GM18858 (cell line): Measurements from ENCODE around the gene SPTLC2.
A peak's percentile ranks its signal among the peaks of the same experiment; 100 is the strongest.
"Not testable (repeated sequence)": the region's sequence is repeated elsewhere in the genome, so short reads cannot be mapped to it uniquely, and the experiment has no call there.

ENCODE experiments used
- ATAC-seq: cut with Tn5 transposase; IDR thresholded peaks from one replicate; pipeline ENCODE4 v1.9.1; 2021; ENCODE audit not compliant: unreplicated experiment

SPTLC2 gene, protein sequence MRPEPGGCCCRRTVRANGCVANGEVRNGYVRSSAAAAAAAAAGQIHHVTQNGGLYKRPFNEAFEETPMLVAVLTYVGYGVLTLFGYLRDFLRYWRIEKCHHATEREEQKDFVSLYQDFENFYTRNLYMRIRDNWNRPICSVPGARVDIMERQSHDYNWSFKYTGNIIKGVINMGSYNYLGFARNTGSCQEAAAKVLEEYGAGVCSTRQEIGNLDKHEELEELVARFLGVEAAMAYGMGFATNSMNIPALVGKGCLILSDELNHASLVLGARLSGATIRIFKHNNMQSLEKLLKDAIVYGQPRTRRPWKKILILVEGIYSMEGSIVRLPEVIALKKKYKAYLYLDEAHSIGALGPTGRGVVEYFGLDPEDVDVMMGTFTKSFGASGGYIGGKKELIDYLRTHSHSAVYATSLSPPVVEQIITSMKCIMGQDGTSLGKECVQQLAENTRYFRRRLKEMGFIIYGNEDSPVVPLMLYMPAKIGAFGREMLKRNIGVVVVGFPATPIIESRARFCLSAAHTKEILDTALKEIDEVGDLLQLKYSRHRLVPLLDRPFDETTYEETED

DNA sequence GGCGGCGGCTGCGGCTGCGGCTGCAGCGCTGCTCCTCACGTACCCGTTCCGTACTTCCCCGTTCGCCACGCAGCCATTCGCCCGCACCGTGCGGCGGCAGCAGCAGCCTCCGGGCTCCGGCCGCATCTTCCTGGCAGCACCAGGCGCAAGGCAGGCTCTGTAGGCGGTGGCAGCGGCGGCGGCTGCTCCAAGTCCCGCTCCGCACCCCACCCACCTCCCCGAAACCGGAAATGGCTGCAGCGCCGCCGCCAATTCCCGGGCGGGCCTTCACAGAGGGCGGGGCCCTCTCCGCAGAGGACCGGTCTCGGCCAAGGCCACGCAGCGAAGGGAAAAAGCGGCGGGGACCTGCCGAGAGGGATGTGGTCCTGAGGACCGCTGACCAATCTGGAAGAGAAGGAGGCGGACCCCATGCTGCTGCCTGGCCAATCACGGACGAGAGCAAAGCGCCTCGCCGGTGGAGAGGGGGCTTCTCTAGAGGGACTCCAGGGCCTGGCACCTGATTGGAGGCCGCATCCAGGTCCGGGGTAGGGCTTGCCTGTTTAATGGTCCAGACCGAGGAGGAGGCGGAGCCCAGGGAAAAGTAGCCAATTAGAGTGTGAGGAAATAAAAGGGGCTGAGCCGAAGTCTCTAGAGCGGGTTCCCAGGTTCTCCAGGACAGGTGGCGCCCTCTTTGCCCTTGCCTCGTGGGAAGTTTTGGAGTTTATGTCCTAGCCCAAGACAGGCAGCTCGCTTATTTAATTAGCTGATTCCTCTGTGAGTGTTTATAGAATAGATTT, at the start of gene SPTLC2:
Gene SPTLC2 (minus strand): TSS at position 184 of the 776 bp plus-strand sequence. CDS start 58 bp downstream, at position 126.
- peak; percentile 93 for ATAC-seq

DNA sequence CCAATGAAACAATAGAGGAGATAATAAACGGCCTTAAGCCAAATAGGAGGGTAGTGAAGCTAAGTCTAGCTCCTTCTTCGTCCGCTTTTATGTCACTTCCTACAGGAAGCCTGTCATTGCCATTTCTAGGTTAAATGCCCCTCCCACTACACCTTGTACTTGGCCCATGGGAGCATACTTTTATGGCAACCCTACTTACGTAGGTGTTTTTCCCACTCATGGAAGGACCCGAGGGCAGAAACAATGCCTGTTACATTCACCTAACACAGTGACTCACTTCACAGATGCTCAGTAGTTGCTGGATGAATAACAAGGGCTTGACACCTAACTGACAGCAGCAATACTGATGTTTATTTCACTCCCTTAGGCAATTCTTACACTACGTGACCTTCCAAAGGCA, 46.9 kb upstream of the SPTLC2 start:
- ATAC-seq = no peak

DNA sequence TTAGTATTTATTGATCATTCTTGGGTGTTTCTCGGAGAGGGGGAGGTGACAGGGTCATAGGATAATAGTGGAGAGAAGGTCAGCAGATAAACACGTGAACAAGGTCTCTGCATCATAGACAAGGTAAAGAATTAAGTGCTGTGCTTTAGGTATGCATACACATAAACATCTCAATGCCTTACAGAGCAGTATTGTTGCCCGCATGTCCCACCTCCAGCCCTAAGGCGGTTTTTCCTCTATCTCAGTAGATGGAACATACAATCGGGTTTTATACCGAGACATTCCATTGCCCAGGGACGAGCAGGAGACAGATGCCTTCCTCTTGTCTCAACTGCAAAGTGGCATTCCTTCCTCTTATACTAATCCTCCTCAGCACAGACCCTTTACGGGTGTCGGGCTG, 45.1 kb upstream of the SPTLC2 start:
- ATAC-seq = not testable (repeated sequence)

DNA sequence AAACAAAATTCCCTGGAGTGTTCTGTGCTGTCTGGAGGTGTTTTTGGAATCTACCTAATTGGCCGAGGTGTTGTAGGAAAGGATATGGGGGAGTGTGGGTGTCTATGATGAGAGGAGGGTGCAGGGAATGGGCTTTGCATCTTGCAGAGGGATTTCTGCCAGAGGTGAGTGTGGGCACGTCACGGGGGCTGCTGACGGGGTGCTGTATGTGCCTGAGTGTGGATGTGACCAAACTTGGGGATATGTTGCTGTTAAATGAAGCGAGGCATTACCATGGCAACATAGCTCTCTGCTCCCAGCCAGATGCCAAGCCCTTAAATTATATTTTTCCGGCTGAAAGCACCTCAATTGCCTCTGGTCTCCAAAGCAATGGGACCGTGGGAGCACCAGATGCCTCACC, 44.3 kb upstream of the SPTLC2 start:
- ATAC-seq = no peak

DNA sequence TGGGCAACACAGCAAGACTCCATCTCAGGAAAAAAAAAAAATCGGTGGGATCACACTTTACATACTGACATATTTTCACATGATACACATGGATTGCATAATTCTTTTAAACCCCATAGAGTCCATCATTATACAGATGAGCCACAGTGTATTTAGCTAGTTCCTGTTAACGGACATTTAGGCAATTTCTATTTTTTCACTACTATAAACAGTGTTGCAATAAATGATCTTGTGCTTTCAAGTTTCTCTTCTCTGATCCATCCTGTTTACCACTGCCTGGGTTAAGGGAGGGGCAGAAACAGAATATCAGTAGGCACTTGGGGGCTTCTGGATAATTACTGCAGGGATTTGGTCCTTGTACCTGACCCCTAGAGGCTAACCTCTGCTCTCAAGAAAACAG, 43.4 kb upstream of the SPTLC2 start:
- ATAC-seq = no peak

DNA sequence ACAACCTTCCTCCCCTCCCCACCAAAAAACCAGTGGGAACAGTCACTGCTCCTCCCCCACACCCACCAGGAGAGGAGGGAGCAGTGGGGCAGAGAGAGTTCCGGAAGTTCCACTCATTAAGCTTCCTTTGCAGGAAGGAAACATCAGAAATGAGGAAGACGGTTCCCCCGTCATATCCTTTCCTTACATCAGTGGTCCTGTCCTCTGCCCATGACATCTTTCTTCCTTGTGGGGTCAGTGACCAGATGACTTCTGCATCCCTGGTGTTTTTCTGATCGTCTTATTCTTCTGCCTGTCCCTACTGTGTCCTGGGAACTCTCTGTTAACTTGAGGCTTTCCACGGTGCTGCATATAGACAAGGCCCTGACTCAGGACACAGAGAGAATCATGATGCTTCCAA, 40.8 kb upstream of the SPTLC2 start:
- ATAC-seq = no peak

DNA sequence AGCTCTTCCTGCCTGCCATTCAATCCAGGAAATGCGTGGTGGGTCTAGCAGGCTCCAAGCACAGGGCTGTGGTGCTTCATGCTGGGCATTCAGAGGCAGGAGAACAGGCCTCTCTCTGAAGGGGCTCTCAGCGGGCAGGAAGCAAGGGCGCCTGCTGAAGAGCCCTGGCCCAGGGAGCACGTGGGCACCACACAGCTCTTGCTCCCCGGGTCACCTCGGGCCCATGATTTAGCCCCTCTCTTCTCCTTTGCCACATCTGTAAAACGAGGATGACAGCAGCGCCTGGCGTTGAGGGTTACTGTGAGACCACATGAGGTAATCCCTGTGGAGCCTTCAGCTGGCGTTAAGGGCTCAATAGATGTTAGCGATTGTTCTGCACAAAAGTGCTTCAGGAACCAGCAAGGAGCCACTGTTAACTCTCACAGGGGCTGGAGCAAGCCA, 37.6 kb upstream of the SPTLC2 start:
- ATAC-seq = no peak

DNA sequence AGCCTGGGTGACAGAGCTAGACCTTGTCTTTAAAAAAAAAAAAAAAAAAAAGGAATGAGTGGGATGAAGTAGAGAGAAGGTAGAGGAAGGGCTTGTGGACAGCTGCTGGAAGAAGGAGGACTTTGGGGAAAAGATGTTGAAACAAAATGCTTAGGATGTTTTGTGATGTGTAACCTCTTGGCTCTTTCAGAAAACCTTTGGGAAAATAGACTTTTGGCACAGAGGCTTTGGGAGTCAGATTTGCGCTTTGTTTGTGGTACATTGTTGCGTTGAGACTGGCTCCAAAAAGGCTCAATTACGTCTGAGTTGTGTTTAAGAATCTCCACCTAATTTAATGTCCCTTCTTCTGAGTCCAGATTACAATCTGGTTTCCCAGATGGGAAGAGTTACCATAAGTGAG, 32.9 kb upstream of the SPTLC2 start:
- ATAC-seq = no peak

DNA sequence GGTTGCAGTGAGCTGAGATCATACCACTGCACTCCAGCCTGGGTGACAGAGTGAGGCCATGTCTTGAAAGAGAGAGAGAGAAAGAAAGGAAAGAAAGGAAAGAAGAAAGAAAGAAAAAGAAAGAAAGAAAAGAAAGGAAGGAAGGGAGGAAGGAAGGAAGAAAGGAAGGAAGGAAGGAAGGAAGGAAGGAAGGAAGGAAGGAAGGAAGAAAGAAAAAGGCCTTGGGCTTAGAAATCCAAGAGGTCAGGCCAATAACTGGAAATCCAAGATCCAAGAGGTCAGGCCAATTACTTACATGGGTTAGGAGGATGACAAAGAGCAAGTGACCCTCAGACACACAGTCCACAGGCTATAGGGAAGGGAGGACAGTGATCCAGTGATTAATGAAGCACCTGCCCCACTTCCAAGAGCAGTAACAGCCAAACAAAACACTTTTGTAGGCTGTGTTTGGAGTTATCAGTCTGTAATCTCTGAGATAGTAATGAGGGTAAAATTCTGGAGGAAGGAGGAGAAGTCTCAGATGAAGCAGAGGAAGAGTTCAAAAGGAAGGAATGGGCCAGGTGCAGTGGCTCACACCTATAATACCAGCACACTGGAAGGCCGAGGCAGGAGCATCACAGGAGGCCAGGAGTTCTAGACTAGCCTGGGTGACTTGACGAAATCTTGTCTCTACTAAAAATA, 32.2 kb upstream of the SPTLC2 start:
- no peak for ATAC-seq

DNA sequence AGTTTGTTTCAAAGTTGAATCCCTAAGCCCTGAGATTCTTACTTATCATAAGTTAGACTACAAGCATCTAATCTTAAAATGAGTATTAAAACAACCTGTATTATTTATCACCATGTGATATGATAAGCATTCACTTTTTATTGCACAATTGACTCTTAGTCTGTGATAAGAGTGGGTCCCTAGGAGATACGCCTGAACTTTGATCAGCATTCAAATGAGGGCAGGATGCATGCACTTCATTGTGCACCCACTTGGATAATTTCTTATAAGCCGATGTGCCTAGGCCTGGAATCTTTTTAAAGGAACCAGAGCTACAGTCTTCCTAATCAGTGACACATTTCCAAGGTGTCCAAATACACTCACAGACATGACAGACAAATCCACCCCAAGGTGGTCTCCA, 31.4 kb upstream of the SPTLC2 start:
- no peak for ATAC-seq

DNA sequence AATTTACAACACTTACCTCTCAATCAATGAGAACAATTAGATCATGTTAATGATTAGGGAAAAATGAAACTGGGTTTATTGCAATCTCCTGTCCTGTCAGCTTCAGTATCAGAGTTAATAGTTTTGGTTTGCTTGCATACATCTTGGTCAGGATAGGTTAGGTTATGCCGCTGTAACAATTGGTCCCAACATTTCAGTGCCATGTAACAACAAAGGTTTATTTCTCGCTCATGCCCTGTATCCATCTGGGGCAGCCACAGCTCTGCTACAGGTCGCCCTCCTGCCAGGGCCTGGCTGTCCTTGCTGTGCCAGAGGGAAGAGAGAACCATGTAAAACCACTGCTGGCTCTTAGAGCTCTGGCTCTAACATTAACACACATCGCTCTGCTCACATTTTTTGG, 30.5 kb upstream of the SPTLC2 start:
- no peak for ATAC-seq

DNA sequence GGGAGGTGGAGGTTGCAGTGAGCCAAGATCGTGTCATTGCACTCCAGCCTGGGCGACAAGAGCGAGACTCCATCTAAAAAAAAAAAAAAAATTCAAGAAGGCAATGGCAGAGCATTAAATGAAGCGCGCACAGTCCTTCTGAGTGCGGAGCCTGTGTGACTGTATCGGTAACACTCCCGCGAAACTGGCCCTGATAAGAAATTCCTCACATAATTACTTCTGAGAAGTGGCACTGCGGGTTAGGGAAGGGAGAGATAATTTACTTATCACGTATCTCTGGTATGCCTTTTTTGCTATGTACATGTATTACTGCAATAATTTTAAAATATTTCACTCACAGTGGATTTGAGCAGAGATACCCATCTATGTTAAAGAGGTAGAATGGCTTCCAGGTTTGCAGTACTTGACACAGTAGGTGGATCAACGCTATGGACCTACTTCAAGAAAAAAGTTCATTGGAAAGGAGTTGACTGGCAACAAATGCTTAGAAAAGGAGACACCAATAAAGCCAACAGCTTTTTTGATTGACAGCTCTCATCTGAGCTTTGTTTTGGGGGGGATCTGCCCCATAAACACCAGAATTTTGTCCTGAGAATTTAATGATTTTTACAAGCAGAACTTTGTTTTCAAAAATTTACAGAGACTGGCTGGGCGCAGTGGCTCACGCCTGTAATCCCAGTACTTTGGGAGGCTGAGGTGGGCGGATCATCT, 29.2 kb upstream of the SPTLC2 start:
- no peak for ATAC-seq

DNA sequence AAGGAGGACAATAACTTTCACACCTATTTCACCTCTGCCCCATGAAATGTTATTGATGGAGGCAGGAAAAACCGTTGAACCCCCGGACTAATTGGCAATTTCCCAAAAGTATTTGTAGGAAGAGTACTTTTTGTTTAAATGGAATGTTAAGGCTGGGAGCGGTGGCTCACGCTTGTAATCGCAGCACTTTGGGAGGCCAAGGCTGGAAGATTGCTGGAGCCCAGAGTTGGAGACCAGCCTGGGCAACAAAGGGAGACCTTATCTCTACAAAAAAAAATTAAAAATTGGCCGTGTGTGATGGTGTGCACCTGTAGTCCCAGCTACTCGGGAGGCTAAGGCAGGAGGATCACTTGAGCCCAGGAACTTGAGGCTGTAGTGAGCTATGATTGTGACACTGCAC, 26.0 kb upstream of the SPTLC2 start:
- ATAC-seq = no peak

DNA sequence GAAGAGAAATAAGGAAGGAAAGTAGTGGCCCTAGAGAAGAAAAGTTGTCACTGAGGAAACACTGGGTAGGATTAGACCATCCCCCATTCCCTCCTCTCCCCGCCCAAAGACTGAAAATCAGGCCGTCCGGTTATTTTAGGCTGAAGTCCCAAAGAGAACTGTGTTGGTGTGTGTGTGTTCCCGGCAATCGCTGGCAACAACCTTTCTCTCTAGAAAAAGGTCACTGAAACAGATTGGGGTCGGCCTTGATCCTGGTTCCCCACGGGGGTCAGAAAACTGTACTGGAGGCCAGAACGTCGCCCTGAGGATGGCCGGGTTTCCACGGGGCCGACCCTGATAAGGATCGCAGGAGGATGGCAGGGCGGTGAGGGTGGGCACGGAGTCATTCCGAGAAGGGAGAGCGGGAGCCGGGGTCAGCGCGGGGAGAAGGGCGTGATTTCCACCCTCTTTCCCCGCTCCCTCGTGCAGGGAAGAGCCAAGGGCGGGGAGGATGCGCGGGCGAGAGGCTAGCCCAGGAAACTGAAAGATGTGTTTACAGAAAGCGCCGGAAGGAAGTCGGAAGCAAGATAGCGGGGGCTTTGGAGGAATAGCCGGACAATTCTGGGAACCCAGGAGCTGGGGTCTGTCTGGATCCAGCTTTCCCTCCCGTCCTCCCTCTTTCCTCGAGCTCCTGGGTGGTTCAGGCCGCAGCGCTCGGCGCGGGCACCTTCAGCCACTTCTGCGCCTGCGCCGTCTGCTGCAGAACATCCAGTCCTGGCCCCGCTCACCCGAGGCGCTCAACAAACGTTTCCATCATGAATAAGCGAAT, 25.3 kb upstream of the SPTLC2 start:
- no peak for ATAC-seq

DNA sequence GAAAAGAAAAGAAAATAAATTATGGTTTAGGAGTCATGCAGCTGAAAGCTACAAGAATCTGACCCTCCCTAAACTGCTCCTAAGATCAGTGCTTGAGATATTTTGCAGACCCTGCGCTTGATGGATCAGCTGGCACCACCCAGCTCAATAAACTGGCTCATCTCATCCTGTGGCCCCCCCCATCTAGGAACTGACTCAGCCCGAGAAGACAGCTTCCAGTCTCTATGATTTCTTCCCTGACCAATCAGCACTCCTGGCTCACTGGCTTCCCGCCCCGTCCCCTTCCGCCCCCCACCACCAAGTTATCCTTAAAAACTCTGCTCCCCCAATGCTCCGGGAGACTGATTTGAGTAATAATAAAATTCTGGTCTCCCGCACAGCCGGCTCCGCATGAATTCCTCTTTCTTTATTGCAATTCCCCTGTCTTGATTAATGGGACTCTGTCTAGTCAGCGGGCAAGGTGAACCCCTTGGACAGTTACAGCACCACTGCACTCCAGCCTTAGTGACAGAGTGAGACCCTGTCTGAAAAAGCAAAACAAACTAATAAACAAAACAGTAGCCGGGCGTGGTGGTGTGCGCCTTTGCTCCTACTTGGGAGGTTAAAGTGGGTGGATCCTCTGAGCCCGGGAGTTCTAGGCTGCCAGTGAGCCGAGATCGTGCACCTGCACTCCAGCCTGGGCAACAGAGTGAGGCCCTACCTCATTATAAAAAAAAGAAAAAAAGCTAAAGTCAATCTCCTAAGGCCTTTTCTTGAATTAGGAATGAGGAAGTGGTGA, 24.5 kb upstream of the SPTLC2 start:
- ATAC-seq = no peak

DNA sequence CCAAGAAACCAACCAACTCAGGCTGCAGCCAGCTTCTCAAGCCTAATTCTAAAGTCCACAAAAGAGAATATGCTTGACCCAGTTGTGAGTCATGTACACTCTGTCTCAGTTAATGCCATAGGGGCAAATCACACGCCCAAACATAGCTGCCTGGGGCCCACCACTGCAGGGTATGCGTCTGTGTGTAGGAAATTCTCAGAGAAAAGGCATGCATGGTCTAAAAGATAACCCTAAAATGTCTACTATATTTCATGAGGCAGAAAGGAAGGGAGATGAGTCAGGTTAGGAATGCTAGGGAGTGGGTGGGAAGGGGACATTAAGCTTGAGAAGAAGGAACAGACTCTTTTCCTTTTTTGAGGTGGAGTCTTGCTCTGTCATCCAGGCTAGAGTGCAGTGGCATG, 22.3 kb upstream of the SPTLC2 start:
- no peak for ATAC-seq

DNA sequence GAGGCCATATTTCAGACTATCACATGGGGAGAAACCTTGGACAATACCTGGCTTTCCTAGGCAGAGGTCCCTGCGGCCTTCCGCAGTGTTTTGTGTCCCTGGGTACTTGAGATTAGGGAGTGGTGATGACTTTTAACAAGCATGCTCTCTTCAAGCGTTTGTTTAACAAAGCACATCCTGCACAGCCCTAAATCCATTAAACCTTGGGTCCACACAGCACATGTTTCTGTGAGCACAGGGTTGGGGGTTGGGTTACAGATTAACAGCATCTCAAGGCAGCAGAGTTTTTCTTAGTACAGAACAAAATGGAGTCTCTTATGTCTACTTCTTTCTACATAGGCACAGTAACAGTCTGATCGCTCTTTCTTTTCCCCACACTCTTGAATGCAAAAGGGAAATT, 19.4 kb upstream of the SPTLC2 start:
- not testable (repeated sequence) for ATAC-seq

DNA sequence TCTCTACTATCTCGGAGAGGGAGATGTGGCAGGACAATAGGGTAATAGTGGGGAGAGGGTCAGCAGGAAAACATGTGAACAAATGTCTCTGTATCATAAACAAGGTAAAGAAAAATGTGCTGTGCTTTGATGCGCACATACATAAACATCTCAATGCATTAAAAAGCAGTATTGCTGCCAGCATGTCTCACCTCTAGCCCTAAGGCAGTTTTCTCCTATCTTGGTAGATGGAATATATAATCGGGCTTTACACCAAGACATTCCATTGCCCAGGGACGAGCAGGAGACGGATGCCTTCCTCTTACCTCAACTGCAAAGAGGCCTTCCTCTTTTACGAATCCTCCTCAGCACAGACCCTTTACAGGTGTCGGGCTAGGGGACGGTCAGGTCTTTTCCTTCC, 19.0 kb upstream of the SPTLC2 start:
- ATAC-seq = not testable (repeated sequence)

DNA sequence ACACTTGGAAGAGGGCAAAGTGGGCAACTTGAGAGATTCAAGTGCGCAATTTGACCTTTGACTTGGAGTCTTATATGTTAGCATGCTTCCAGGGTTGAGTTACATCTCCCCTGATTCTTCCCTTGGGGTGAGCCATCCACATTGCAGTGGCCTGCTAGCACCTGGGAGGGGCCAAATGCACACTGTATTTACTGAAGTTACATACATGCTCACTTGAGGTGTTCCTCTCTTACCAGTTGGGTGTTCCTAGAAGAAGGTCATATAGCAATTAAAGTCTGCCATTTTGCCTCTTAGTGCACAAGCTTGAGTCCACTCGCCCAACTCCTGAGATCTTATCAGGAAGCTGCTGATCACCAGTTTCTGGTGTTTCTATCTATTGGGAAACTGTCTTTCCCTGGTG, 13.7 kb upstream of the SPTLC2 start:
- no peak for ATAC-seq
